ENCODE measurements around the gene IGHMBP2.

Gene IGHMBP2

DNA sequence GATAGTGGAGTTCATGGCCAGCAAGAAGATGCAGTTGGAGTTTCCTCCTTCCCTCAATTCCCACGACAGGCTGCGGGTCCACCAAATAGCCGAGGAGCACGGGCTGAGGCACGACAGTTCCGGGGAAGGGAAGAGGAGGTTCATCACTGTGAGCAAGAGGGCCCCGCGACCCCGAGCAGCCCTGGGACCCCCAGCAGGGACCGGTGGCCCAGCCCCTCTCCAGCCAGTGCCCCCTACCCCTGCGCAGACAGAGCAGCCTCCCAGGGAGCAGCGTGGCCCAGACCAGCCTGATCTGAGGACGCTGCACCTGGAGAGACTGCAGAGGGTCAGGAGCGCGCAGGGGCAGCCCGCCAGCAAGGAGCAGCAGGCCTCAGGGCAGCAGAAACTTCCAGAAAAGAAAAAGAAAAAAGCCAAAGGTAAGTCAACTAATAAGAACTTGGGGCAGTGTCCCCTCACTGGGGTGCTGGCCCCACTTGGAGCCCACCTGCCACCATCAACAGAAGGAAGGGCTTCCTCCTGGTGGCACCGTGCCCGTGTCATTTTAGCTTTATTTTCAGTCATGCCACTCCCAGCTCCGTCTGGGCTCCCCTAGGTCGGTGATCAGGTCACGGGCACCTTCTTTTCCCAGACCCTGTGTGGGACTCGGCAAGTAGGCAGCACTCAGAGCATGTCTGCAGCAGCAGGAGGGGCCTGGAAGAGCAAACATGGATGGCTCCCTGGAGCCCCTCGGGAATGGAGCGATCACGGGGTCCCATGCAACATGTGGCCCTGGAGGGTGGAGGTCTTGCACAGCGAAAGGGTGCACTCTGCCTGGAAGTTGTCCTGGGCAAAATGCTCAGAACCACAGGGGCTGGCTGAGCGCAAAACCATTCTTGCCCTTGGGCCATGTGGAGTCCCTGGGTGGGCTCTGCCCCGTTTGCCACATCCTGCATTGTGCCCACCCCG is 33.3 kb downstream of the IGHMBP2 start:
- TF ChIP-seq TAF1 (IDR thresholded peaks at IDR 0.05; ENCODE audit: borderline replicate concordance, low read depth, low read length), result no peak
- TF ChIP-seq POLR2A (IDR thresholded peaks at IDR 0.05; ENCODE audit: low read depth, low read length), result no peak
- TF ChIP-seq POLR2AphosphoS5 (IDR thresholded peaks at IDR 0.05; ENCODE audit: low read depth, low read length), result no peak
- DNase-seq (ENCODE audit: insufficient read length), result no peak
- FAIRE-seq, result no peak

DNA sequence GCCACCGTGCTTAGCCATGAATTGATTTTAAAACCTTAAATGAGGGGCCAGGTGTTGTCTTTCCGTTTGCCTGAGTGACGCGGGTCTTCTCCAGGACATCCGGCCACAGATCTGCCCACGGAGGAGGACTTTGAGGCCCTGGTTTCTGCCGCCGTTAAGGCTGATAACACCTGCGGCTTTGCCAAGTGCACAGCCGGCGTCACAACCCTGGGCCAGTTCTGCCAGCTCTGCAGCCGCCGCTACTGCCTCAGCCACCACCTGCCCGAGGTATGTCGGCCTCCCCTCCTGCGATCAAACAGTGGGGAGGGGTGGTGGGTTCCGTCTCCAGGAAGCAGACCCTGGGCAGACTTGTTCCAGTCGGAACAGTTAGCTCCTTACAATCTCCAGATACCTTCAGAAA is 34.4 kb downstream of the IGHMBP2 start:
- TF ChIP-seq POLR2AphosphoS5 (IDR thresholded peaks at IDR 0.05; ENCODE audit: low read depth, low read length) (no peak), TAF1 (IDR thresholded peaks at IDR 0.05; ENCODE audit: borderline replicate concordance, low read depth, low read length) (no peak), POLR2A (IDR thresholded peaks at IDR 0.05; ENCODE audit: low read depth, low read length) (no peak)
- no peak for DNase-seq (ENCODE audit: insufficient read length)
- FAIRE-seq, result no peak

DNA sequence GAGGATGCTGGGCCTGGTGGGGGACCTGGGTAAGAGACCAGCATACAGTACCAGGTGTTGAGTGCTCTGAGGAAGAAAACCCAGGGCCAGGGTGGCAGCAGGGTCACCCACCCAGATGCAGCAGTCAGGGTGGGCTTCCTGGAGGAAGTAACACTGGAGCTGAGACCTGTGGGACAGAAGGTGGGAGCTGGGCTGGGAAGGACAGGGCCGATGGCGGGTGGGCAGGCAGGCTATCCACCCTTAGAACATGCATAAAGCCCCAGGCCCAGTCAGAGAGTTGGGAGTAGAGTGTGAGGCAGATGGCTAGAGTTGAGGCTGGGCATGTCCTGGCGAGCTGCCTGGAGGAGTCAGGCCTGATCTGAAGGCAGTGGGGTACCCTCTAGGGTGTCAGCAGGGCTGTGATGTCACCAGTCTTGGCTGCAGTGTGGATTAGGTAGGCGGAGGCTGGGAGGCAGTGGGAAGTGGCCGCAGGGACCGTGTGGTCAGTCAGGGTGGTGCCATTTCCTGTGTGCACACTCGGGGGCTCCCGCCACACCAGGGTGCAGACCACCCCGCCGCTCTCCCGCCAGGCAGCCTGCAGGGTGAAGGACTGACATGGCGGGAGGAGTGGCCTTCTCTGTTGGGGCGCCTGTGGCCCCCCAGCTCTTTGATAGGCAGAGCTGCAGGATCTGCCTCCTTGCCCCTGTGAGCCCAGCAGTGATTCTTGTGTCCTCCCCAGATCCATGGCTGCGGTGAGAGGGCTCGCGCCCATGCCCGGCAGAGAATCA is 35.3 kb downstream of the IGHMBP2 start:
- FAIRE-seq, result no peak
- no peak for DNase-seq (ENCODE audit: insufficient read length)
- TF ChIP-seq POLR2A (IDR thresholded peaks at IDR 0.05; ENCODE audit: low read depth, low read length) (no peak), POLR2AphosphoS5 (IDR thresholded peaks at IDR 0.05; ENCODE audit: low read depth, low read length) (no peak), TAF1 (IDR thresholded peaks at IDR 0.05; ENCODE audit: borderline replicate concordance, low read depth, low read length) (no peak)

DNA sequence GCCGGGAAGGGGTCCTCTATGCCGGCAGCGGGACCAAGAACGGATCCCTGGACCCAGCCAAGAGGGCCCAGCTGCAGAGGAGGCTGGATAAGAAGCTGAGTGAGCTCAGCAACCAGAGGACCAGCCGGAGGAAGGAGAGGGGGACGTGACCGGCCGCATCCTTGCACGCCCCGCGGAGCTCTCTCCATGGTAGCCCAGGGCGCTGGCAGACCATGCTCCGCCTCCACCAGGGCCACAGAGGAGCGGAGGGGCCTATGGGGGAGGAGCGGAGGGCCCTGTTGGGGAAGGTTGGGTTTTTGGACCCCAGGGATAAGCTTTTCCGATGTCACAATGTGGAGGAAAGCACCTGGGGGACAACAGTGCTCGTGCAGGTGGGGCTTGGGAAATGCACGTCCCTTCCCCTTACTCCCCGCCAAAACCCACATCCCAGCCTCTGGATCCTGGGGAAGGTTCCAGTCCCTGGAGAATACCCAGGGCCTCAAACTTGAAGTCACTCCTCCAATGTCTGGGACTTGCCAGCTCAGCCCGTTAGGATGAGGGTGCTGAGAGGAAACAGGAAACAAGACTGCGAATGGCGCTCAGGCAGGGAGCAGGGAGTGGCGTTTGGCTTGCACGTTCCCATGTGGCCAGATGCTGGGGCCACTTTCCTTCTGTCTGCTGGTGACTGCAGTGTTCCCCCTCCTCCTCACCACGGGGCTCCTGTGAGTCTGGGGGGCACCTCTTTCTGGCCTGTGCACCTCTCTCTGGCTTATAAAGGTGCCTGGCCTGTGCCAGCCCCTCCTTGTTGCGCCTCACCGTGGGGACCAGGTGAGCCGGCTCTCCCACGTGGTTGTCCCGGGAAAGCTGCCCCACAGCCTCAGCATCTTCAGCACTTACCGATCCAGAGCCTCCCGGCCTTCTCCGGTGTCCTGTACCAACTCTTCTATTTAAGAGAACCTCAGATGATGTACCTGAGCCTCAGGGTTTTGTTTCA is 36.2 kb downstream of the IGHMBP2 start:
- no peak for FAIRE-seq
- DNase-seq (ENCODE audit: insufficient read length), result no peak
- no peak for TF ChIP-seq TAF1 (IDR thresholded peaks at IDR 0.05; ENCODE audit: borderline replicate concordance, low read depth, low read length)
- no peak for TF ChIP-seq POLR2AphosphoS5 (IDR thresholded peaks at IDR 0.05; ENCODE audit: low read depth, low read length)
- TF ChIP-seq POLR2A (IDR thresholded peaks at IDR 0.05; ENCODE audit: low read depth, low read length), result no peak

DNA sequence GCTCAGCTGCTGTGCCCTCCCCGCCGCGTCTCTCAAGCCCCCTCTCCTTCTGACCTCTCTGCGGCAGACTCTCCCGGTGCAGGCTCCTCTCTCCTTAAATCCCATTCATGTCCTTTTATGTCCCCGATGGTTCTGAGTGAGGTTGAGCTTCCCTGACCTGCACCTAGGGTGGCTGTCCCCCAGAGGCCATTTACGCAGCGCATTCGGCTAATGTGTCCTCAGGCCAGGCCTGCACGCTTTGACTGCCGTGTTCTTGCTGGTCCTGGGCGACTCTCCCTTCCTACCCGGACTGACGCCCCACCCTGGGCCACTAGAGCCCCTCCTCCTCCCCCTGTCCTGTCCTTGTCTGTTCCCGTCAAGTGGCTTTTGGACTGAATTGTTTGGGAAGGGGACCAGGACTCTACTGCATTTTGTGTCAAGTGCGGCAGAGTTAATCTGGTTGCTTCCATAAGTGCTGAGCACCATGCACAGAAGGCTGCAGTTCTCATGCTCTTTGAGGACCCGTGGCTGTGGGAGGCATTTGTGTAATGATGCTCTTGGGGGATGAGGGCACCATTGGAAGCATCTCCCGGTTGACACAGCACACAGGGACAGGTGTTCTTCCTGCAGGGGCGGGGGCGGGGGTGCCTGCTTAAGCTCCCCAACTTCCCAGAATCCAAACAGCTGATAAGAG is 37.1 kb downstream of the IGHMBP2 start:
- no peak for FAIRE-seq
- no peak for TF ChIP-seq POLR2AphosphoS5 (IDR thresholded peaks at IDR 0.05; ENCODE audit: low read depth, low read length)
- no peak for TF ChIP-seq TAF1 (IDR thresholded peaks at IDR 0.05; ENCODE audit: borderline replicate concordance, low read depth, low read length)
- no peak for TF ChIP-seq POLR2A (IDR thresholded peaks at IDR 0.05; ENCODE audit: low read depth, low read length)
- no peak for DNase-seq (ENCODE audit: insufficient read length)

DNA sequence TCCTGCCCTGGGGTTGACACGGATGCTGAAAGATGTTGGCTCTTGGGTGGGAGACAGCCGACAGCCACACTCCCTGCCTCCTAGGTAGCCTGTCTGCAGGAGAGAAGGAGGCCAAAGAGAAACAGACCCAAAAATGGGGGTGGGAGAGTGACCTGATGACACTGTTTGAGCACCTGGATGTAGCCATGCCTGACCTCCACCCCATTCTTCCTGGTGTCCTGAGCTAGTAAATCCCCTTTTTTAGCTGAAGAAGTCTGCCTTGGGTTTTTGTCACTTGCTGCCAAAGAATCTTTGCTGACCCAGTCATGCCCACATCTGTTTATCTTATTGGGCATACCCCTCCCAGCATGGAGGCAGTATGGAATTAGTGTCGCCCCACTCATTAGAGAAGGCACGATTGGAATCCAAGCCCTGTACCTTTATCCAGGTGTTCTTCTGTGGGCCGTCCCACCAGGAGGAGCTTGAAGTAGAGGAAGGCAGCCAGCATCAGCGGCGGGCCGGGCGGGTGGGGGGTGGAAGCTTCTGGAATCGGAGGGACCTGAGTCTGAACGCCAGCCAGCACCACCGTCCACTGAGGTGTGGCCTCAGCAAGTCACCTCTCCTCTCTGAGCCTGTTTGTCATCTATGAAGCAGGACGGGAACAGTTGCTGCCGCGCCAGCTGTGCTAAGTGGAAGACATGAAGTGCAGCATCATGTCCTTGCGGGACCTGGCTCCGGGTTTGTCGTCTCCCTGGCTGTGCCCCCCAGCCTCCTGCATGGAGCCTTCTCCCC is 37.8 kb downstream of the IGHMBP2 start:
- DNase-seq (ENCODE audit: insufficient read length) (no peak), FAIRE-seq (no peak)
- TF ChIP-seq POLR2AphosphoS5 (IDR thresholded peaks at IDR 0.05; ENCODE audit: low read depth, low read length) (no peak), TAF1 (IDR thresholded peaks at IDR 0.05; ENCODE audit: borderline replicate concordance, low read depth, low read length) (no peak), POLR2A (IDR thresholded peaks at IDR 0.05; ENCODE audit: low read depth, low read length) (no peak)

DNA sequence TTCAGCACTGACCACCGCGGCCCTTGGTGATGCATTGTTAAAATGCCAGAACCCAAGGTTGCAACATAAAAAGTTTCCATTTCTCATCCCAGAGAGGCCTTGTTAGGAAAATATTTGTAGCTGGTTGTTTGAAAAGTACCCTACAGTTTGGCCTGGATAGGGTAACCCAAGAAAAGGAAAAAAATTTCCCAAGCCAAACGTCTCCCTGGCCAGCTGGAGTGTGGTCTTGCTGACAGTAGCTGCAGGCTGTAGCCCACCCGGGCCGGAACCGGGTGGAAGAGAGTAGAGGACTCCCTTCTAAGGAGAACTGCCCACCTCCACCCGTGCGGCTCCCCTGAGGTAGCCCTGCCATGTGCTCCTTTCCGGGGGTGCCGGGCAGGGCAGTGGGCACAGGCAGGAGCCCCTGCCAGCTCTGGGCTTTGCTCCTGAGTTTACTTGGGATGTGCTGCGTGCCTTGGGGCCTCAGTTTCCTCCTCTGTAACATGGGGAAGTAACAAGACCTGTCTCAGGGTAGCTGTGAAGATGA is 38.5 kb downstream of the IGHMBP2 start:
- DNase-seq (ENCODE audit: insufficient read length), result no peak
- TF ChIP-seq POLR2A (IDR thresholded peaks at IDR 0.05; ENCODE audit: low read depth, low read length), result no peak
- no peak for TF ChIP-seq TAF1 (IDR thresholded peaks at IDR 0.05; ENCODE audit: borderline replicate concordance, low read depth, low read length)
- FAIRE-seq, result no peak

DNA sequence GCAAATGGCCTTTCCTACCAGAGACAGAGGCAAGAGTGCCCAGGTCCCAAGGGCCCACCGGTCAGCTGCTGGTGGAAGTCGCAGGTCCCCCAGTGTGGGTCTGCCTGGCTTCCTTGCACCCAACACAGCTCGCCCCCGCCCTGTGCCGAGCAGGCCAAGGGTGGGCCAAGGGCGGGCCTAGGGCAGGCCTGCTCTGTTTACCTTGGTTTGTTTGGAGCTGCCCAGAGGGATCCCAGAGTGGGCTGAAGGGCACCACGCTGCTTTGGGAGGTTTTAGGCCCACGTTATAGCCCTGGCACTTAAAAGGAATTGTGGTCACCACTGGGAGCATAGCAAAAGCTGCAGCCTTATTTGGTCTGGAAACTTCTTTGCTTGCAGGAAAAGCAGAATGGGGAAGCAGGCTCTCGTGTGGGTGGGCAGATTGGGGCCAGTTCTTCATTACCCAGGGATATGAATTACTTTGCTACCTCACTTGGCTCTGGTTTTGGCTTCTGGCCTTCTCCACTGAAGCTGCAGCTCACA is 39.1 kb downstream of the IGHMBP2 start:
- TF ChIP-seq POLR2A (IDR thresholded peaks at IDR 0.05; ENCODE audit: low read depth, low read length), result no peak
- no peak for TF ChIP-seq POLR2AphosphoS5 (IDR thresholded peaks at IDR 0.05; ENCODE audit: low read depth, low read length)
- TF ChIP-seq TAF1 (IDR thresholded peaks at IDR 0.05; ENCODE audit: borderline replicate concordance, low read depth, low read length), result no peak
- no peak for FAIRE-seq
- no peak for DNase-seq (ENCODE audit: insufficient read length)

DNA sequence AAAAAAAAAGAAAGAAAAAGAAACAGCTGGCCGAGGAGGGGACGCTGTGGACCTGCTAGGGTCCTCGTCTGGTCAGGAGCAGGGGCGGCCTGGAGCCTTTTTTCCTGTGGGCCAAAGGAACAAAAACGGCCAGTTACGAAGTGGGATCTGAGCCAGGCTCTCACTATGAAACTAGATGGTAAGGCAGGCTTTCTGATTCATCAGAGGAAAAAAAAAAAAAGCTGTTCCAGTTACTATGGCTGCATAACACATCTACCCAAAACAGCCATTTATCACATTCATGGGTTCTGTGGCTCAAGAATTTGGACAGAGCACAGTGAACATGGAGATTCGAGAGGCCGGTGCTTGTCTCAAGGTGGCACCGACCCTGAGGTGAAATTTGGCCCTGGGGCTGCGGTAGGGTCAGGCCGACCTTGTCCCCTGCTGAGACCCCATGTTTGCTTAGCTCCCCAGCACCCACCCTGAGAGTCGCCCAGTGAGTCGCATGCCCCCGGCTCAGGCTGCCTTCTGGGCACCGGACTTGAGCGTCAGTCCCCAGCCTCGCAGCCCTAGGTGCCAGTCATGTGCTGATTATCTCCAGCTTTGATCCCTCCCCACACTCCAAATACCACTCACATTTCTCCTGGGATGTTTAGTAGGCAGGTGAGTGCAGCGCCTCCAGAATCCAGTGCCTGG is 42.9 kb downstream of the IGHMBP2 start:
- FAIRE-seq, result no peak
- TF ChIP-seq POLR2A (IDR thresholded peaks at IDR 0.05; ENCODE audit: low read depth, low read length) (no peak), TAF1 (IDR thresholded peaks at IDR 0.05; ENCODE audit: borderline replicate concordance, low read depth, low read length) (no peak), POLR2AphosphoS5 (IDR thresholded peaks at IDR 0.05; ENCODE audit: low read depth, low read length) (no peak)

More for the DNA sequence above, 42.9 kb downstream of the IGHMBP2 start:
- no peak for DNase-seq (ENCODE audit: insufficient read length)

All from GM12892 (cell line).